HG03066 (cell line): ENCODE measurements around the gene OSBPL5.

Experiments used
- ATAC-seq: cut with Tn5 transposase; IDR thresholded peaks from one replicate; pipeline ENCODE4 v1.9.1; 2021; ENCODE audit warnings: low read depth; ENCODE audit not compliant: unreplicated experiment

The OSBPL5 gene

GRCh38 chr11:3167143-3168119 is 2.3 kb upstream of the OSBPL5 start:
- no peak for ATAC-seq

- ATAC-seq, result no peak
These were observed 1.4 kb upstream of the OSBPL5 start for GRCh38 chr11:3166268-3167142.

- ATAC-seq, result no peak
These were observed 782 bp upstream of the OSBPL5 start for GRCh38 chr11:3165916-3166267.

GRCh38 chr11:3164552-3165151 is 458 bp downstream of the OSBPL5 start:
- no peak for ATAC-seq

- no peak for ATAC-seq
These were observed 965 bp downstream of the OSBPL5 start for GRCh38 chr11:3164138-3164551.

GRCh38 chr11:3163241-3163981 is 1.7 kb downstream of the OSBPL5 start:
- ATAC-seq, result no peak

GRCh38 chr11:3162410-3163240 is 2.5 kb downstream of the OSBPL5 start:
- no peak for ATAC-seq

GRCh38 chr11:3161720-3162409 is 3.2 kb downstream of the OSBPL5 start:
- ATAC-seq, result no peak

GRCh38 chr11:3161309-3161708 is 3.8 kb downstream of the OSBPL5 start:
- ATAC-seq, result no peak

- ATAC-seq, result no peak
These were observed 4.7 kb downstream of the OSBPL5 start for GRCh38 chr11:3160252-3161031.

GRCh38 chr11:3159296-3160190 is 5.6 kb downstream of the OSBPL5 start:
- no peak for ATAC-seq

- ATAC-seq, result no peak
These were observed 6.3 kb downstream of the OSBPL5 start for GRCh38 chr11:3158821-3159220.

GRCh38 chr11:3158131-3158591 is 6.9 kb downstream of the OSBPL5 start:
- no peak for ATAC-seq

- no peak for ATAC-seq
These were observed 7.6 kb downstream of the OSBPL5 start for GRCh38 chr11:3157381-3158130.

GRCh38 chr11:3156661-3157311 is 8.3 kb downstream of the OSBPL5 start:
- no peak for ATAC-seq

- no peak for ATAC-seq
These were observed 8.8 kb downstream of the OSBPL5 start for GRCh38 chr11:3156282-3156660.
